Liver (tissue), 9 donors: Measurements from ENCODE around the gene VGLL4. TPM values are rescaled to one million over a fixed set of nuclear protein-coding genes. Genes with fewer than 3 reads are reported as not detected.

Experiments used
- DNase-seq: peaks from one replicate; pipeline ENCODE4 v3.0.0-alpha.2; 2017; ENCODE audit warnings: low spot score
- H3K27ac ChIP-seq, 2 donors: one replicate each; pipeline ENCODE4 v1.7.0; 2013; ENCODE audit warnings: inconsistent platforms in 2 of 2, low read length in 2 of 2, control low read depth in 1 of 2, low read depth in 1 of 2, mild to moderate bottlenecking in 1 of 2
- H3K27me3 ChIP-seq, 4 donors: one replicate each; pipeline versions ENCODE4 v1.6.1 to v1.7.0; 2013; ENCODE audit warnings: low read length in 3 of 4, inconsistent platforms in 1 of 4, mild to moderate bottlenecking in 1 of 4, moderate library complexity in 1 of 4; ENCODE audit not compliant: control insufficient read depth in 4 of 4, insufficient read depth in 4 of 4
- H3K36me3 ChIP-seq, 4 donors: one replicate each; pipeline versions ENCODE4 v1.6.1 to v1.7.0; 2013; ENCODE audit warnings: low read length in 3 of 4, mild to moderate bottlenecking in 3 of 4, low read depth in 1 of 4, moderate library complexity in 1 of 4; ENCODE audit not compliant: control insufficient read depth in 4 of 4, insufficient read depth in 3 of 4
- H3K4me1 ChIP-seq, 4 donors: one replicate each; pipeline versions ENCODE4 v1.6.1 to v1.7.0; 2013; ENCODE audit warnings: low read length in 3 of 4, mild to moderate bottlenecking in 3 of 4, moderate library complexity in 1 of 4; ENCODE audit not compliant: control insufficient read depth in 4 of 4, insufficient read depth in 4 of 4
- H3K4me3 ChIP-seq, 3 donors: one replicate each; pipeline versions ENCODE4 v1.6.1 to v1.7.0; 2013; ENCODE audit warnings: low read length in 3 of 3, control low read depth in 1 of 3, low read depth in 1 of 3, mild to moderate bottlenecking in 1 of 3
- H3K9ac ChIP-seq, 2 donors: one replicate each; pipeline ENCODE4 v1.7.0; 2013; ENCODE audit warnings: low read length in 2 of 2, mild to moderate bottlenecking in 2 of 2, moderate library complexity in 2 of 2, control low read depth in 1 of 2, low read depth in 1 of 2
- H3K9me3 ChIP-seq, 4 donors: one replicate each; pipeline versions ENCODE4 v1.6.1 to v1.7.0; 2013; ENCODE audit warnings: low read length in 3 of 4; ENCODE audit not compliant: control insufficient read depth in 4 of 4
- EGR1 ChIP-seq, 2 donors: IDR thresholded peaks; 2 replicates each; pipeline ENCODE4 v1.6.1; 2016 to 2018; ENCODE audit warnings: antibody characterized with exemption in 2 of 2, low read depth in 2 of 2
- FOXA1 ChIP-seq: IDR thresholded peaks from 2 replicates; pipeline ENCODE4 v1.6.1; 2016; ENCODE audit warnings: antibody characterized with exemption
- FOXA2 ChIP-seq: IDR thresholded peaks from 2 replicates; pipeline ENCODE4 v1.6.1; 2016; ENCODE audit warnings: antibody characterized with exemption
- GABPA ChIP-seq, 2 donors: IDR thresholded peaks in 1 of 2; conservative IDR thresholded peaks in 1 of 2; 2 replicates each; pipeline ENCODE4 v1.6.1; 2016; ENCODE audit warnings: antibody characterized with exemption in 2 of 2, mild to moderate bottlenecking in 1 of 2, moderate library complexity in 1 of 2
- HNF4A ChIP-seq, 2 donors: conservative IDR thresholded peaks; 2 replicates each; pipeline ENCODE4 v1.6.1; 2016; ENCODE audit warnings: antibody characterized with exemption in 2 of 2, mild to moderate bottlenecking in 2 of 2
- HNF4G ChIP-seq: IDR thresholded peaks from 2 replicates; pipeline ENCODE4 v1.6.1; 2016; ENCODE audit warnings: antibody characterized with exemption
- JUND ChIP-seq, 2 donors: IDR thresholded peaks; 2 replicates each; pipeline ENCODE4 v1.6.1; 2016; ENCODE audit warnings: antibody characterized with exemption in 2 of 2
- NR2F2 ChIP-seq: IDR thresholded peaks from 2 replicates; pipeline ENCODE4 v1.6.1; 2016; ENCODE audit warnings: antibody characterized with exemption
- RAD21 ChIP-seq, 2 donors: IDR thresholded peaks; 2 replicates each; pipeline ENCODE4 v1.6.1; 2016; ENCODE audit warnings: antibody characterized with exemption in 2 of 2, mild to moderate bottlenecking in 2 of 2
- RXRA ChIP-seq, 2 donors: IDR thresholded peaks; 2 replicates each; pipeline ENCODE4 v1.6.1; 2017 to 2018; ENCODE audit warnings: antibody characterized with exemption in 2 of 2, mild to moderate bottlenecking in 1 of 2
- SP1 ChIP-seq: IDR thresholded peaks from 2 replicates; pipeline ENCODE4 v1.6.1; 2018; ENCODE audit warnings: antibody characterized with exemption, mild to moderate bottlenecking
- TAF1 ChIP-seq: conservative IDR thresholded peaks from 2 replicates; pipeline ENCODE4 v1.6.1; 2016; ENCODE audit warnings: antibody characterized with exemption, mild to moderate bottlenecking
- YY1 ChIP-seq: IDR thresholded peaks from 2 replicates; pipeline ENCODE4 v1.6.1; 2016; ENCODE audit warnings: antibody characterized with exemption, mild to moderate bottlenecking
- WGBS: extraction: QIAGEN DNeasy Blood & Tissue Kit; methylation state at CpG from one replicate; pipeline ENCODE4 v1.1.7; 2013; 5-methylcytosine and 5-hydroxymethylcytosine counted together
- polyA plus RNA-seq, 2 donors: library from polyadenylated mRNA; stranded (reverse) in 1 of 2; unstranded in 1 of 2; fragments of 200-250 nt in 1 of 2; fragments of >200 nt in 1 of 2; fragmentation: Nextera tagmentation in 1 of 2; extraction: Ambion mirVana in 1 of 2; gene quantifications; one replicate each; pipeline versions ENCODE4 v1.2.1 to v1.2.3, GENCODE V29; 2013 to 2015
- total RNA-seq, 2 donors: library from RNA; depleted of rRNA; stranded (reverse); fragments of >200 nt; gene quantifications; one replicate each; pipeline ENCODE4 v1.2.3, GENCODE V29; 2014
- TF ChIP-seq, protein P1 (sequence below): IDR thresholded peaks from 2 replicates; pipeline ENCODE4 v1.6.1; 2016; ENCODE audit warnings: antibody characterized with exemption
- TF ChIP-seq, protein P2 (sequence below): IDR thresholded peaks from 2 replicates; pipeline ENCODE4 v1.6.1; 2016; ENCODE audit warnings: antibody characterized with exemption, mild to moderate bottlenecking
- TF ChIP-seq, protein P3 (sequence below): fragments of 150-350 bp; IDR thresholded peaks from 2 replicates; pipeline ENCODE4 v1.5.1; 2017; ENCODE audit warnings: improper control_type of control experiment, low read depth, low read length; ENCODE audit not compliant: missing input control
- TF ChIP-seq, protein P4 (sequence below): IDR thresholded peaks from 2 replicates; pipeline ENCODE4 v1.6.1; 2016; ENCODE audit warnings: antibody characterized with exemption
- donor health status: healthy.
- donor health status: healthy.
- donor health status: healthy.
- donor health status: healthy.
- donor health status: healthy.

Gene VGLL4
- total and polyA plus RNA-seq, 4 donors: 7.2 to 27.9 (median 13.0) TPM

DNA sequence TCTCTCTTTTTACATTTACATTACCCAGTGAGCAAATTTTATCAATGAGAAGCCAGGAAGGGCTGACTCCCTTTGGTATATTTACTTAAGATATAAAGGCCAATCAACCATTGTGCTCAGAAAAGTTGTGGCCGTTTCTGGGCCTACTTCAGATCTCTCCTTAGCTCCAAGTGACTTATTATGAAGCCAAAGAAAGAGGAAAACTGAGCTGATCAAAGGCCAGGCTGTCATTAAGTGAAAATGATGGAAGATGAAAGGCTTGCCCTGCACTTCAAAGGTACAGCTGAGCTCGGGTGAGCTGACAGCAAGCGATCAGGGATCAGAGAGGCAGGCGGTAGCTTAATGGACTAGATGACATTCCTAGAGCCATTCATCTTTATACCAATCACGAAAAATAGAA is 24.8 kb downstream of the VGLL4 start:
- Histone ChIP-seq H3K9ac (no peak overlapping the region), H3K4me3 (no peak overlapping the region), H3K4me1 (peaks cover 0 to 2% (median 0%) of the 10 kb centered on the region in 4 donors), H3K27me3 (no peaks in the 10 kb centered on the region), H3K9me3 (no peaks in the 10 kb centered on the region), H3K36me3 (no peaks in the 10 kb centered on the region), H3K27ac (no peak overlapping the region)
- 58% methylated on average over 5 of the region's 5 CpGs for WGBS
- no peak for DNase-seq
- TF ChIP-seq RXRA (IDR thresholded peaks at IDR 0.05): no peak
- TF ChIP-seq, protein P1, sequence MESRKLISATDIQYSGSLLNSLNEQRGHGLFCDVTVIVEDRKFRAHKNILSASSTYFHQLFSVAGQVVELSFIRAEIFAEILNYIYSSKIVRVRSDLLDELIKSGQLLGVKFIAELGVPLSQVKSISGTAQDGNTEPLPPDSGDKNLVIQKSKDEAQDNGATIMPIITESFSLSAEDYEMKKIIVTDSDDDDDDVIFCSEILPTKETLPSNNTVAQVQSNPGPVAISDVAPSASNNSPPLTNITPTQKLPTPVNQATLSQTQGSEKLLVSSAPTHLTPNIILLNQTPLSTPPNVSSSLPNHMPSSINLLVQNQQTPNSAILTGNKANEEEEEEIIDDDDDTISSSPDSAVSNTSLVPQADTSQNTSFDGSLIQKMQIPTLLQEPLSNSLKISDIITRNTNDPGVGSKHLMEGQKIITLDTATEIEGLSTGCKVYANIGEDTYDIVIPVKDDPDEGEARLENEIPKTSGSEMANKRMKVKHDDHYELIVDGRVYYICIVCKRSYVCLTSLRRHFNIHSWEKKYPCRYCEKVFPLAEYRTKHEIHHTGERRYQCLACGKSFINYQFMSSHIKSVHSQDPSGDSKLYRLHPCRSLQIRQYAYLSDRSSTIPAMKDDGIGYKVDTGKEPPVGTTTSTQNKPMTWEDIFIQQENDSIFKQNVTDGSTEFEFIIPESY: no peak
- TF ChIP-seq, protein P2, sequence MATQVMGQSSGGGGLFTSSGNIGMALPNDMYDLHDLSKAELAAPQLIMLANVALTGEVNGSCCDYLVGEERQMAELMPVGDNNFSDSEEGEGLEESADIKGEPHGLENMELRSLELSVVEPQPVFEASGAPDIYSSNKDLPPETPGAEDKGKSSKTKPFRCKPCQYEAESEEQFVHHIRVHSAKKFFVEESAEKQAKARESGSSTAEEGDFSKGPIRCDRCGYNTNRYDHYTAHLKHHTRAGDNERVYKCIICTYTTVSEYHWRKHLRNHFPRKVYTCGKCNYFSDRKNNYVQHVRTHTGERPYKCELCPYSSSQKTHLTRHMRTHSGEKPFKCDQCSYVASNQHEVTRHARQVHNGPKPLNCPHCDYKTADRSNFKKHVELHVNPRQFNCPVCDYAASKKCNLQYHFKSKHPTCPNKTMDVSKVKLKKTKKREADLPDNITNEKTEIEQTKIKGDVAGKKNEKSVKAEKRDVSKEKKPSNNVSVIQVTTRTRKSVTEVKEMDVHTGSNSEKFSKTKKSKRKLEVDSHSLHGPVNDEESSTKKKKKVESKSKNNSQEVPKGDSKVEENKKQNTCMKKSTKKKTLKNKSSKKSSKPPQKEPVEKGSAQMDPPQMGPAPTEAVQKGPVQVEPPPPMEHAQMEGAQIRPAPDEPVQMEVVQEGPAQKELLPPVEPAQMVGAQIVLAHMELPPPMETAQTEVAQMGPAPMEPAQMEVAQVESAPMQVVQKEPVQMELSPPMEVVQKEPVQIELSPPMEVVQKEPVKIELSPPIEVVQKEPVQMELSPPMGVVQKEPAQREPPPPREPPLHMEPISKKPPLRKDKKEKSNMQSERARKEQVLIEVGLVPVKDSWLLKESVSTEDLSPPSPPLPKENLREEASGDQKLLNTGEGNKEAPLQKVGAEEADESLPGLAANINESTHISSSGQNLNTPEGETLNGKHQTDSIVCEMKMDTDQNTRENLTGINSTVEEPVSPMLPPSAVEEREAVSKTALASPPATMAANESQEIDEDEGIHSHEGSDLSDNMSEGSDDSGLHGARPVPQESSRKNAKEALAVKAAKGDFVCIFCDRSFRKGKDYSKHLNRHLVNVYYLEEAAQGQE: no peak
- TF ChIP-seq FOXA1: no peak
- TF ChIP-seq YY1: no peak
- no peak for TF ChIP-seq NR2F2
- TF ChIP-seq, protein P3, sequence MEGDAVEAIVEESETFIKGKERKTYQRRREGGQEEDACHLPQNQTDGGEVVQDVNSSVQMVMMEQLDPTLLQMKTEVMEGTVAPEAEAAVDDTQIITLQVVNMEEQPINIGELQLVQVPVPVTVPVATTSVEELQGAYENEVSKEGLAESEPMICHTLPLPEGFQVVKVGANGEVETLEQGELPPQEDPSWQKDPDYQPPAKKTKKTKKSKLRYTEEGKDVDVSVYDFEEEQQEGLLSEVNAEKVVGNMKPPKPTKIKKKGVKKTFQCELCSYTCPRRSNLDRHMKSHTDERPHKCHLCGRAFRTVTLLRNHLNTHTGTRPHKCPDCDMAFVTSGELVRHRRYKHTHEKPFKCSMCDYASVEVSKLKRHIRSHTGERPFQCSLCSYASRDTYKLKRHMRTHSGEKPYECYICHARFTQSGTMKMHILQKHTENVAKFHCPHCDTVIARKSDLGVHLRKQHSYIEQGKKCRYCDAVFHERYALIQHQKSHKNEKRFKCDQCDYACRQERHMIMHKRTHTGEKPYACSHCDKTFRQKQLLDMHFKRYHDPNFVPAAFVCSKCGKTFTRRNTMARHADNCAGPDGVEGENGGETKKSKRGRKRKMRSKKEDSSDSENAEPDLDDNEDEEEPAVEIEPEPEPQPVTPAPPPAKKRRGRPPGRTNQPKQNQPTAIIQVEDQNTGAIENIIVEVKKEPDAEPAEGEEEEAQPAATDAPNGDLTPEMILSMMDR: no peak
- no peak for TF ChIP-seq GABPA (IDR thresholded peaks at IDR 0.05 in 1 of 2, conservative IDR thresholded peaks at IDR 0.05 in 1 of 2)
- no peak for TF ChIP-seq EGR1 (IDR thresholded peaks at IDR 0.05; ENCODE audit: low read depth in 2 of 2)
- no peak for TF ChIP-seq FOXA2
- TF ChIP-seq, protein P4, sequence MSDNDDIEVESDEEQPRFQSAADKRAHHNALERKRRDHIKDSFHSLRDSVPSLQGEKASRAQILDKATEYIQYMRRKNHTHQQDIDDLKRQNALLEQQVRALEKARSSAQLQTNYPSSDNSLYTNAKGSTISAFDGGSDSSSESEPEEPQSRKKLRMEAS: no peak
- no peak for TF ChIP-seq SP1
- no peak for TF ChIP-seq RAD21 (IDR thresholded peaks at IDR 0.05)
- TF ChIP-seq HNF4A (conservative IDR thresholded peaks at IDR 0.05): no peak
- no peak for TF ChIP-seq JUND (IDR thresholded peaks at IDR 0.05)
- no peak for TF ChIP-seq HNF4G

DNA sequence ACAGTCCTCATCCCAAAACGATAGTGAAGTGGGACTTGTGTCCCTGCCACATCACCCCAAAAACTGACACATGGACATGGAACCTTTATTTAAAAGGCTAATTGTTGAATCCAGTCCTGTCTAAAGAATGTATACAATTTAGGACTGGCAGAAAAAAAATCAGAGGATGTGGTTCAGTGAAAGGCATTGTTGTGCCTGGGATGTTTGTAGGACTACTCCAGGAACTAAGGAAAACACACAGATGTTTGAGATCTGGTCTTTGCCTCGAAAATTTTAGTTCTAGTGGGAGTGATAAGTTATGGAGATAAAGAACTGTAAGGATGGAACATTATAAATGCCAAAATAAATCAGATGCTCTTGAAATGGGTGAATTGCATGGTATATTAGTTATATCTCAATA is 27.2 kb downstream of the VGLL4 start:
- DNase-seq: no peak
- TF ChIP-seq FOXA1 (no peak), GABPA (IDR thresholded peaks at IDR 0.05 in 1 of 2, conservative IDR thresholded peaks at IDR 0.05 in 1 of 2) (no peak), TAF1 (no peak)
- 62% methylated on average over 2 of the region's 2 CpGs for WGBS
- Histone ChIP-seq H3K4me1 (peaks cover 0 to 2% (median 0%) of the 10 kb centered on the region in 4 donors), H3K4me3 (no peak overlapping the region), H3K27me3 (no peaks in the 10 kb centered on the region), H3K36me3 (no peaks in the 10 kb centered on the region), H3K9me3 (no peaks in the 10 kb centered on the region), H3K9ac (no peak overlapping the region), H3K27ac (no peak overlapping the region)
